Natural killer cell (primary cell): ENCODE measurements around the gene SDR42E2. TPM values are rescaled to one million over a fixed set of nuclear protein-coding genes. Genes with fewer than 3 reads are reported as not detected.

Experiments used
- ATAC-seq, 3 donors: fragments of 150-1000 bp in 2 of 3; fragments of 200-7000 bp in 1 of 3; cut with Tn5 transposase; 1 replicate in 1 of 3; 2 replicates in 2 of 3; pipeline ENCODE4 v1.10.0; 2021; ENCODE audit warnings: mild to moderate bottlenecking in 2 of 3, moderate library complexity in 2 of 3
- DNase-seq, 2 donors: peaks; one replicate each; pipeline versions ENCODE4 v3.0.0 to v3.0.0-alpha.2; 2013 to 2021; ENCODE audit warnings: mixed read lengths in 1 of 2
- H3K27ac ChIP-seq: one replicate; pipeline ENCODE4 v1.5.1; 2013; ENCODE audit warnings: mild to moderate bottlenecking, low read length
- H3K27me3 ChIP-seq: one replicate; pipeline ENCODE4 v1.6.1; 2013; ENCODE audit warnings: low read length; ENCODE audit not compliant: control insufficient read depth, insufficient read depth
- H3K36me3 ChIP-seq: one replicate; pipeline ENCODE4 v1.6.1; 2013; ENCODE audit warnings: low read length; ENCODE audit not compliant: control insufficient read depth, insufficient read depth
- H3K4me1 ChIP-seq: one replicate; pipeline ENCODE4 v1.6.1; 2013; ENCODE audit warnings: low read length; ENCODE audit not compliant: control insufficient read depth, insufficient read depth
- H3K4me3 ChIP-seq: one replicate; pipeline ENCODE4 v1.5.1; 2013; ENCODE audit warnings: low read length
- H3K9me3 ChIP-seq: one replicate; pipeline ENCODE4 v1.6.1; 2013; ENCODE audit warnings: low read length; ENCODE audit not compliant: control insufficient read depth, insufficient read depth
- H3K27ac Mint-ChIP-seq, 2 donors: one replicate each; pipeline ENCODE4 v1.8.0; 2022; ENCODE audit warnings: mild to moderate bottlenecking in 2 of 2, mixed read lengths in 2 of 2, moderate library complexity in 1 of 2
- H3K27me3 Mint-ChIP-seq, 2 donors: one replicate each; pipeline ENCODE4 v1.8.0; 2022; ENCODE audit warnings: low read depth in 2 of 2, mixed read lengths in 2 of 2
- H3K36me3 Mint-ChIP-seq: one replicate; pipeline ENCODE4 v1.8.0; 2022; ENCODE audit warnings: mixed read lengths
- H3K4me1 Mint-ChIP-seq, 2 donors: one replicate each; pipeline ENCODE4 v1.8.0; 2022; ENCODE audit warnings: mixed read lengths in 2 of 2
- H3K4me3 Mint-ChIP-seq: one replicate; pipeline ENCODE4 v1.8.0; 2022; ENCODE audit warnings: mild to moderate bottlenecking, moderate library complexity, mixed read lengths
- H3K9me3 Mint-ChIP-seq, 2 donors: one replicate each; pipeline ENCODE4 v1.8.0; 2022; ENCODE audit warnings: mixed read lengths in 2 of 2
- CTCF ChIP-seq: fragments of 200-600 bp; IDR thresholded peaks from one replicate; pipeline ENCODE4 v1.8.0; 2022; ENCODE audit warnings: antibody characterized with exemption
- WGBS: methylation state at CpG from one replicate; pipeline ENCODE4 v1.1.7; 2013; ENCODE audit warnings: missing lambda C conversion rate; ENCODE audit not compliant: insufficient coverage; 5-methylcytosine and 5-hydroxymethylcytosine counted together
- intact Hi-C: fragments of 100-400 bp; cut with micrococcal nuclease; formaldehyde crosslinking; loops from one replicate; pipeline ENCODE4 v1.14.2; 2022
- total RNA-seq, 4 donors: library from RNA; stranded (reverse); fragments of 120-200 nt in 1 of 4; gene quantifications; one replicate each; pipeline versions ENCODE4 v1.2.3 to v1.2.4, GENCODE V29; 2013 to 2022

The SDR42E2 gene
- total RNA-seq, 3 donors from 2014 or later (not counting 1 experiment from before 2014, with no cell fraction given) = 0.92 to 1.9 (median 0.93) TPM

GRCh38 chr16:22217890-22218730 is 55.8 kb downstream of the SDR42E2 start:
- no peaks in the 10 kb centered on the region for H3K9me3 Mint-ChIP-seq
- H3K27me3 ChIP-seq = no peaks in the 10 kb centered on the region
- H3K9me3 ChIP-seq = no peaks in the 10 kb centered on the region
- no peaks in the 10 kb centered on the region for H3K36me3 ChIP-seq
- H3K36me3 Mint-ChIP-seq = no peaks in the 10 kb centered on the region
- H3K4me3 ChIP-seq = no peak overlapping the region
- no peak overlapping the region for H3K4me3 Mint-ChIP-seq
- no peak overlapping the region for H3K27ac Mint-ChIP-seq
- no peaks in the 10 kb centered on the region for H3K4me1 ChIP-seq
- peaks cover 6 to 9% of the 10 kb centered on the region in 2 donors for H3K4me1 Mint-ChIP-seq
- DNase-seq (peak in 1 of 2 donors; percentile 30), ATAC-seq (peak in 2 of 3 donors; percentile 15 to 40)
- 84% methylated on average over 18 of the region's 18 CpGs for WGBS
- no peak for TF ChIP-seq CTCF
- no peaks in the 10 kb centered on the region for H3K27me3 Mint-ChIP-seq
- intact Hi-C loops = no loop called here
- no peak overlapping the region for H3K27ac ChIP-seq

- TF ChIP-seq CTCF = no peak
- no peaks in the 10 kb centered on the region for H3K36me3 ChIP-seq
- H3K27me3 ChIP-seq = no peaks in the 10 kb centered on the region
- DNase-seq (no peak), ATAC-seq (no peak)
- Mint-ChIP-seq H3K4me1 (peaks cover 6 to 9% of the 10 kb centered on the region in 2 donors), H3K27me3 (no peaks in the 10 kb centered on the region), H3K36me3 (no peaks in the 10 kb centered on the region), H3K4me3 (no peak overlapping the region), H3K9me3 (no peaks in the 10 kb centered on the region), H3K27ac (no peak overlapping the region)
- intact Hi-C loops = no loop called here
- no peak overlapping the region for H3K4me3 ChIP-seq
- 100% methylated on average over 3 of the region's 3 CpGs for WGBS
- H3K9me3 ChIP-seq = no peaks in the 10 kb centered on the region
- H3K4me1 ChIP-seq = no peaks in the 10 kb centered on the region
- no peak overlapping the region for H3K27ac ChIP-seq
Measured at GRCh38 chr16:22219389-22220068, 57.2 kb downstream of the SDR42E2 start.

GRCh38 chr16:22220069-22220440 is 57.7 kb downstream of the SDR42E2 start:
- H3K4me1 ChIP-seq = no peaks in the 10 kb centered on the region
- H3K9me3 ChIP-seq = no peaks in the 10 kb centered on the region
- 99% methylated on average over 11 of the region's 11 CpGs for WGBS
- peaks cover 6 to 9% of the 10 kb centered on the region in 2 donors for H3K4me1 Mint-ChIP-seq
- H3K4me3 ChIP-seq = no peak overlapping the region
- no peak overlapping the region for H3K27ac Mint-ChIP-seq
- H3K27me3 Mint-ChIP-seq = no peaks in the 10 kb centered on the region
- H3K27ac ChIP-seq = no peak overlapping the region
- ATAC-seq = no peak
- H3K27me3 ChIP-seq = no peaks in the 10 kb centered on the region
- no peaks in the 10 kb centered on the region for H3K36me3 Mint-ChIP-seq
- no peaks in the 10 kb centered on the region for H3K9me3 Mint-ChIP-seq
- H3K36me3 ChIP-seq = no peaks in the 10 kb centered on the region
- no peak overlapping the region for H3K4me3 Mint-ChIP-seq
- TF ChIP-seq CTCF = no peak
- no peak for DNase-seq
- intact Hi-C loops = no loop called here
